Loucy (cell line): Measurements from ENCODE around the gene PCDHA7.
"Not testable (repeated sequence)": the region's sequence is repeated elsewhere in the genome, so short reads cannot be mapped to it uniquely, and the experiment has no call there.

Experiments
- CTCF ChIP-seq: fragments of 200-600 bp; sonication (generic); conservative IDR thresholded peaks from 2 replicates; pipeline ENCODE4 v1.5.1; 2014; ENCODE audit warnings: mild to moderate bottlenecking, antibody characterized with exemption, low read length
- EZH2phosphoT487 ChIP-seq: fragments of 200-600 bp; IDR thresholded peaks from 2 replicates; pipeline ENCODE4 v1.6.1; 2018; ENCODE audit warnings: antibody characterized with exemption, mild to moderate bottlenecking, moderate library complexity, borderline replicate concordance

GRCh38 chr5:140876541-140877261, 42.6 kb downstream of the PCDHA7 start:
- TF ChIP-seq CTCF, EZH2phosphoT487: not testable (repeated sequence)
